Endodermal cell (in vitro differentiated cells): ENCODE measurements around the gene LPIN3. TPM values are rescaled to one million over a fixed set of nuclear protein-coding genes. Genes with fewer than 3 reads are reported as not detected.

Experiments used
- DNase-seq: peaks from one replicate; pipeline ENCODE4 v3.0.0-alpha.2; 2017
- H3K27ac ChIP-seq: 2 replicates; pipeline ENCODE4 v1.5.1; 2013; ENCODE audit warnings: mild to moderate bottlenecking, low read depth, low read length, moderate library complexity
- H3K27me3 ChIP-seq: 2 replicates; pipeline ENCODE4 v1.6.1; 2013; ENCODE audit warnings: mild to moderate bottlenecking, low read length, moderate library complexity; ENCODE audit not compliant: insufficient read depth, control insufficient read depth, poor library complexity, severe bottlenecking
- H3K36me3 ChIP-seq: 2 replicates; pipeline ENCODE4 v1.7.0; 2013; ENCODE audit warnings: mild to moderate bottlenecking, low read length, moderate library complexity; ENCODE audit not compliant: control insufficient read depth, insufficient read depth
- H3K4me1 ChIP-seq: one replicate; pipeline ENCODE4 v1.7.0; 2013; ENCODE audit warnings: low read length; ENCODE audit not compliant: control insufficient read depth, insufficient read depth
- H3K4me3 ChIP-seq: 2 replicates; pipeline ENCODE4 v1.5.1; 2013; ENCODE audit warnings: mild to moderate bottlenecking, low read length, moderate library complexity
- H3K9ac ChIP-seq: 2 replicates; pipeline ENCODE4 v1.6.1; 2013; ENCODE audit warnings: mild to moderate bottlenecking, low read length, moderate library complexity; ENCODE audit not compliant: poor library complexity, severe bottlenecking; ENCODE audit errors: extremely low read depth
- H3K9me3 ChIP-seq: 2 replicates; pipeline ENCODE4 v1.6.1; 2013; ENCODE audit warnings: mild to moderate bottlenecking, low read length, moderate library complexity; ENCODE audit not compliant: control insufficient read depth
- H3K27ac Mint-ChIP-seq: 2 replicates; pipeline ENCODE4 v1.8.0; 2020; ENCODE audit warnings: mixed read lengths
- H3K27me3 Mint-ChIP-seq: 2 replicates; pipeline ENCODE4 v1.8.0; 2021; ENCODE audit warnings: mild to moderate bottlenecking, mixed read lengths; ENCODE audit not compliant: insufficient read depth
- H3K36me3 Mint-ChIP-seq: 2 replicates; pipeline ENCODE4 v1.8.0; 2020; ENCODE audit warnings: low read depth, mixed read lengths
- H3K4me1 Mint-ChIP-seq: 2 replicates; pipeline ENCODE4 v1.8.0; 2020; ENCODE audit warnings: mixed read lengths
- H3K4me3 Mint-ChIP-seq: 2 replicates; pipeline ENCODE4 v1.8.0; 2020; ENCODE audit warnings: mild to moderate bottlenecking, moderate library complexity, mixed read lengths
- H3K9me3 Mint-ChIP-seq: 2 replicates; pipeline ENCODE4 v1.8.0; 2020; ENCODE audit warnings: mild to moderate bottlenecking, mixed read lengths
- WGBS, 2 experiments: methylation state at CpG; one replicate each; pipeline versions ENCODE4 v1.1.5 to v1.1.7; 2013; ENCODE audit warnings: missing lambda C conversion rate in 2 of 2, mixed read lengths in 1 of 2; ENCODE audit not compliant: insufficient coverage in 1 of 2, insufficient read length in 1 of 2; 5-methylcytosine and 5-hydroxymethylcytosine counted together
- total RNA-seq, 2 donors: library from RNA; stranded (reverse); fragmentation: NEBNext Ultra II Directional in 1 of 2; extraction: Animal tissue kit (Norgen Biotek cat#: 25700) in 1 of 2; gene quantifications; 2 replicates in 1 of 2; 3 replicates in 1 of 2; pipeline ENCODE4 v1.2.1, GENCODE V29; 2021
- TF ChIP-seq, protein P1 (sequence below): fragments of 200-600 bp; sonication (generic); conservative IDR thresholded peaks from 2 replicates; pipeline ENCODE4 v1.5.0; 2021; ENCODE audit warnings: antibody characterized with exemption, mild to moderate bottlenecking

Gene LPIN3
- total RNA-seq, 2 donors from 2014 or later = 13.1 to 13.2 TPM

DNA sequence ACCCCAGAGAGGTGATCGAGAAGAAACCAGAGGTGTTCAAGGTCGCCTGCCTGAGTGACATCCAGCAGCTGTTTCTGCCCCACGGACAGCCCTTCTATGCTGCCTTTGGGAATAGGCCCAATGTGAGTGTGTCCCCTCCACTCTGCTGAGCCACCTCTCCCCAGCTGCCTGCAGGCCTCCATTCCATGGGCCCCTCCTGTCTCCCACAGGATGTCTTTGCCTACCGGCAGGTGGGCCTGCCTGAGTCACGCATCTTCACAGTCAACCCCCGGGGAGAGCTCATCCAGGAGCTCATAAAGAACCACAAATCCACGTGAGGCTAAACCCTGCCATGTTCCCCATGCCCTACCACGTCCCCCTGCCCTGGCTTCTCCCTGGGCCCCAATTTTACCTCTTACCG lies 17.6 kb downstream of the LPIN3 start:
- Mint-ChIP-seq H3K36me3 (peaks cover 9% of the 10 kb centered on the region), H3K27me3 (no peaks in the 10 kb centered on the region), H3K27ac (no peak overlapping the region), H3K4me1 (no peaks in the 10 kb centered on the region), H3K9me3 (no peaks in the 10 kb centered on the region), H3K4me3 (no peak overlapping the region)
- TF ChIP-seq, protein P1, sequence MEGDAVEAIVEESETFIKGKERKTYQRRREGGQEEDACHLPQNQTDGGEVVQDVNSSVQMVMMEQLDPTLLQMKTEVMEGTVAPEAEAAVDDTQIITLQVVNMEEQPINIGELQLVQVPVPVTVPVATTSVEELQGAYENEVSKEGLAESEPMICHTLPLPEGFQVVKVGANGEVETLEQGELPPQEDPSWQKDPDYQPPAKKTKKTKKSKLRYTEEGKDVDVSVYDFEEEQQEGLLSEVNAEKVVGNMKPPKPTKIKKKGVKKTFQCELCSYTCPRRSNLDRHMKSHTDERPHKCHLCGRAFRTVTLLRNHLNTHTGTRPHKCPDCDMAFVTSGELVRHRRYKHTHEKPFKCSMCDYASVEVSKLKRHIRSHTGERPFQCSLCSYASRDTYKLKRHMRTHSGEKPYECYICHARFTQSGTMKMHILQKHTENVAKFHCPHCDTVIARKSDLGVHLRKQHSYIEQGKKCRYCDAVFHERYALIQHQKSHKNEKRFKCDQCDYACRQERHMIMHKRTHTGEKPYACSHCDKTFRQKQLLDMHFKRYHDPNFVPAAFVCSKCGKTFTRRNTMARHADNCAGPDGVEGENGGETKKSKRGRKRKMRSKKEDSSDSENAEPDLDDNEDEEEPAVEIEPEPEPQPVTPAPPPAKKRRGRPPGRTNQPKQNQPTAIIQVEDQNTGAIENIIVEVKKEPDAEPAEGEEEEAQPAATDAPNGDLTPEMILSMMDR = no peak
- no peak overlapping the region for H3K9ac ChIP-seq
- H3K27ac ChIP-seq = no peak overlapping the region
- WGBS, 2 experiments = 87 to 89% methylated on average over 9 of the region's 9 CpGs
- H3K27me3 ChIP-seq = no peaks in the 10 kb centered on the region
- no peaks in the 10 kb centered on the region for H3K36me3 ChIP-seq
- H3K4me1 ChIP-seq = no peaks in the 10 kb centered on the region
- no peak for DNase-seq
- no peaks in the 10 kb centered on the region for H3K9me3 ChIP-seq
- H3K4me3 ChIP-seq = no peak overlapping the region

DNA sequence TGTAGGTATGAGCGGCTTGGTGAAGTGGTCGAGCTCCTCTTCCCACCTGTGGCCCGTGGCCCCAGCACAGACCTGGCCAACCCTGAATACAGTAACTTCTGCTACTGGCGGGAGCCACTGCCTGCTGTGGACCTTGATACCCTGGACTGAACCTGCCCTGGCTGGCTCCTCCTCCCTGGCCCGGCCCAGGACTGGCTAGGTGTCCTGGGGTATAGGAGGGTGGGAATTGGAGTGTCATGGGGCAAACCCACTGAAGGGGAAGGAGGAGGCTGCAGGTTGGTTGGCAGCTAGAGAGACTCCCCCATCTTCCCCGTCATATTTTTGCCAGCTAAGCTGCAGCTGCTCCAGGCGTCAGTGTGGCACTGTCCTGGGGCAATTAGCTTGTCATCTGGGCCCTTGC lies 18.1 kb downstream of the LPIN3 start:
- Mint-ChIP-seq H3K4me3 (no peak overlapping the region), H3K9me3 (no peaks in the 10 kb centered on the region), H3K27me3 (no peaks in the 10 kb centered on the region), H3K27ac (no peak overlapping the region), H3K36me3 (peaks cover 8% of the 10 kb centered on the region), H3K4me1 (no peaks in the 10 kb centered on the region)
- H3K9ac ChIP-seq = no peak overlapping the region
- H3K36me3 ChIP-seq = no peaks in the 10 kb centered on the region
- H3K27ac ChIP-seq = no peak overlapping the region
- no peaks in the 10 kb centered on the region for H3K27me3 ChIP-seq
- no peak overlapping the region for H3K4me3 ChIP-seq
- no peaks in the 10 kb centered on the region for H3K9me3 ChIP-seq
- no peaks in the 10 kb centered on the region for H3K4me1 ChIP-seq
- DNase-seq = no peak
- TF ChIP-seq, protein P1 = no peak
- WGBS, 2 experiments = 96% methylated on average over 7 of the region's 7 CpGs; no CpG with 5 or more reads in 1 of the 2 experiments

DNA sequence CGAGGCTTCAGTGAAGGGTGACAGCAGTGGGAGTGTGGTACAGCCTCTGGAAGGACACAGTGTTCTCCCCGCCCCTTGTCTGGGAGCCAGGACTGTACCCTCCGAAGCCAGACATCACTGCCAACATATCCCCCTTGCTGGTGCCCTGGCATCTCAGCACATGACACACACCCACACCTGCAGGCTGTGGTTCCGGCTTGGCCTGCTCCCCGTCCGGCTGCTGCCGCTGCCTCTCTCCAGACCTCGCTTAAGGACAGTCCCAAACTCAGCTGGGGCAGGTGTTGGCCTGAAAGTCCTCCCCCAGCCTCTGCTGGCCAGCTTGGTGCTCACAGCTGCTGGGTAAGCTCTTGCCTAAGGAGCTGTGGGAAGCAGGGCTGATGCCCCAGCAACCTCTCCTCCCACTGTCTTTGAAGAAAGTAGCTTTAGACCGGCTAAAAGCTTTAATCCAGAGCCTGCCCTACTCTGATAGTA lies 19.0 kb downstream of the LPIN3 start:
- H3K36me3 ChIP-seq = no peaks in the 10 kb centered on the region
- H3K9ac ChIP-seq = no peak overlapping the region
- WGBS, 2 experiments = 93% methylated on average over 3 to 9 of the region's 9 CpGs
- Mint-ChIP-seq H3K9me3 (no peaks in the 10 kb centered on the region), H3K4me1 (no peaks in the 10 kb centered on the region), H3K27me3 (peaks cover 4% of the 10 kb centered on the region), H3K36me3 (peaks cover 6% of the 10 kb centered on the region), H3K27ac (no peak overlapping the region), H3K4me3 (no peak overlapping the region)
- peaks cover 8% of the 10 kb centered on the region for H3K27me3 ChIP-seq
- TF ChIP-seq, protein P1 = no peak
- no peaks in the 10 kb centered on the region for H3K4me1 ChIP-seq
- no peak overlapping the region for H3K4me3 ChIP-seq
- no peak for DNase-seq
- no peaks in the 10 kb centered on the region for H3K9me3 ChIP-seq
- H3K27ac ChIP-seq = no peak overlapping the region
